Brain microvascular endothelial cell (primary cell): ENCODE measurements around the gene PRKG1.

Experiments used
- DNase-seq: peaks from one replicate; pipeline ENCODE4 v3.0.0-alpha.2; 2020
- H3K27ac ChIP-seq: fragments of 250-450 bp; sonication (Bioruptor Pico); 2 replicates; pipeline ENCODE4 v1.5.1; 2020; ENCODE audit warnings: mild to moderate bottlenecking, moderate library complexity
- H3K27me3 ChIP-seq: fragments of 250-450 bp; sonication (Bioruptor Pico); replicated peaks from 2 replicates; pipeline ENCODE4 v1.5.1; 2020; ENCODE audit warnings: mild to moderate bottlenecking
- H3K36me3 ChIP-seq: fragments of 250-450 bp; sonication (Bioruptor Pico); replicated peaks from 2 replicates; pipeline ENCODE4 v1.5.1; 2020; ENCODE audit warnings: mild to moderate bottlenecking
- H3K4me3 ChIP-seq: 2 replicates; pipeline ENCODE4 v1.5.1; 2011; ENCODE audit warnings: low read depth, mild to moderate bottlenecking, control low read depth, low read length, moderate library complexity
- CTCF ChIP-seq: IDR thresholded peaks from 2 replicates; pipeline ENCODE4 v1.5.1; 2011; ENCODE audit warnings: low read depth, mild to moderate bottlenecking, moderate library complexity, low read length, control low read depth, inconsistent platforms; ENCODE audit errors: missing control alignments
- in situ Hi-C: cut with HindIII; loops from 2 replicates; pipeline ENCODE4 v1.10.0; 2017; ENCODE audit warnings: low sequenced_read_pairs, low pct_ligation_motif_present

The PRKG1 gene

GRCh38 chr10:51137756-51138529 lies 63.7 kb downstream of the PRKG1 start:
- in situ Hi-C loops = no loop called here
- Histone ChIP-seq H3K36me3 (no peaks in the 10 kb centered on the region), H3K27me3 (no peaks in the 10 kb centered on the region), H3K27ac (no peak overlapping the region), H3K4me3 (no peak overlapping the region)
- DNase-seq = no peak
- no peak for TF ChIP-seq CTCF

- no peak overlapping the region for H3K27ac ChIP-seq
- no peak for TF ChIP-seq CTCF
- no peak overlapping the region for H3K4me3 ChIP-seq
- in situ Hi-C loops = no loop called here
- no peak for DNase-seq
- no peaks in the 10 kb centered on the region for H3K36me3 ChIP-seq
- H3K27me3 ChIP-seq = no peaks in the 10 kb centered on the region
Observed at GRCh38 chr10:51139176-51139575, 64.9 kb downstream of the PRKG1 start.

- in situ Hi-C loops = no loop called here
- Histone ChIP-seq H3K36me3 (no peaks in the 10 kb centered on the region), H3K4me3 (no peak overlapping the region), H3K27me3 (no peaks in the 10 kb centered on the region), H3K27ac (no peak overlapping the region)
- TF ChIP-seq CTCF = no peak
- no peak for DNase-seq
Observed at GRCh38 chr10:51141010-51141409, 66.7 kb downstream of the PRKG1 start.

GRCh38 chr10:51144161-51144781 lies 70.0 kb downstream of the PRKG1 start:
- TF ChIP-seq CTCF = no peak
- no peak for DNase-seq
- H3K4me3 ChIP-seq = no peak overlapping the region
- H3K27ac ChIP-seq = no peak overlapping the region
- H3K36me3 ChIP-seq = no peaks in the 10 kb centered on the region
- in situ Hi-C loops = no loop called here
- H3K27me3 ChIP-seq = no peaks in the 10 kb centered on the region

GRCh38 chr10:51145375-51145774 lies 71.1 kb downstream of the PRKG1 start:
- Histone ChIP-seq H3K27me3 (no peaks in the 10 kb centered on the region), H3K36me3 (no peaks in the 10 kb centered on the region), H3K27ac (no peak overlapping the region), H3K4me3 (no peak overlapping the region)
- TF ChIP-seq CTCF = no peak
- in situ Hi-C loops = no loop called here
- no peak for DNase-seq
